ENCODE data around the gene RBP3.

GRCh38 chr10:47310090-47310505 lies 38.1 kb upstream of the RBP3 start:
- TF ChIP-seq CTCF (IDR thresholded peaks at IDR 0.05; ENCODE audit: insufficient read depth, low read length) (no peak), SPI1 (IDR thresholded peaks at IDR 0.05; ENCODE audit: borderline replicate concordance, low read depth) (no peak)
